ENCODE data around the gene CCSER2.
A peak's percentile ranks its signal among the peaks of the same experiment; 100 is the strongest.
"Not testable (repeated sequence)": the region's sequence is repeated elsewhere in the genome, so short reads cannot be mapped to it uniquely, and the experiment has no call there.

Gene CCSER2

DNA sequence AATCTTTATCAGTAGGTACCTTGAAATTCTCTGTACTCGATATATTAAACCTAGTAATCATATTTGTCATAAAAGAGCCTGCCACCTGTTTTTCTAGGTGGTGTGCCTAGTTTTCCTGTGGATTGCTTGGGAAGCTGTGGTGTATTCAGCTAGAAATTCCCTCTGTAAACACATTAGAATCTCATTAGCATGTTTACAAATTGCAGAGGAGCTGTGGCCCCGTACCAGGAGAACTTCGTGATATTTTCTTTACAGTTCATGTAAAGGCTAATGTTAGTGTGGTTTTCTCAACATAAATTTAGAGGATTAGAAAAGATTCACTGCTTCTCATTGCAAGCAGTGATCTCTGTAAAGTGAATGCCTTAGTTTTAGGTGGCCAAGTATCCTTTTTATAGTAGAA lies 144.7 kb downstream of the CCSER2 start:
- no peak for DNase-seq

GRCh38 chr10:84477398-84478128 lies 149.2 kb downstream of the CCSER2 start:
- DNase-seq = no peak

GRCh38 chr10:84478151-84478550 lies 149.8 kb downstream of the CCSER2 start:
- DNase-seq = no peak

DNA sequence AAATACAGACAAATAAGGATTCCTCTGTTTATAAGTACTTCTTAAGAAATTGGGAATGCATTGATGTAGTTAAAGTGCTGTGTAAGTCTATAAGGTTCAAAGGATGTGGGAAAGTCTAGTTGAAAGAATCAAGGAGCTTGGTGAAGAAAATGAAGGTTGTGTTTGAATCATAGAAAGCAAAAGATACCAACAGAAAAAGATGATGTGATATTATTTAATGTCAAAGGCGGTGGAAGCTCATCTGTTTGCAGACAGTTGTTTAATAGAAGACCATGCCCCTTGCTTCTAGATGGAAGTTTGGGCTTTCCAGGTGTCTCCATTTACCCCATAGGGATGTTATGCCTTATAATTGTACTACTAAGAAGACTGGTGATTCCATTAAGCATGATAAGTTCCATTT lies 150.3 kb downstream of the CCSER2 start:
- no peak for DNase-seq

DNA sequence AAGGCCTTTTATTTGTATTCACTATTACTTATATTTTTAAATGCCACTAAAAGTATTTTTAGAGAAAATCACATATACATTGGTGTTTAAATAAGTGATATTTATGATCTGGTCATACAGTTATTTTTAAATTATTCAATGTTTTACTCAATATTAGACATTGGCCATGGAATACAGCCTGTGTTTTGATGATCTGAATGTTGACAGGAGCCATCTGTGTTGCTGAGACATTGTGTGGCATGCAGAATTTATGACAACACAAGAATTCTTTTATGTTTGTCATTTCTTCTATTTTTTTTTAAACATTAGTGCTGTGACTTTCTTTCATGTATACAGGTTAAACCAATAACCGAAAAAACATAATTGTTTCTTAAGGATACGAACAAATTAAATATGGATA lies 156.2 kb downstream of the CCSER2 start:
- no peak for DNase-seq

DNA sequence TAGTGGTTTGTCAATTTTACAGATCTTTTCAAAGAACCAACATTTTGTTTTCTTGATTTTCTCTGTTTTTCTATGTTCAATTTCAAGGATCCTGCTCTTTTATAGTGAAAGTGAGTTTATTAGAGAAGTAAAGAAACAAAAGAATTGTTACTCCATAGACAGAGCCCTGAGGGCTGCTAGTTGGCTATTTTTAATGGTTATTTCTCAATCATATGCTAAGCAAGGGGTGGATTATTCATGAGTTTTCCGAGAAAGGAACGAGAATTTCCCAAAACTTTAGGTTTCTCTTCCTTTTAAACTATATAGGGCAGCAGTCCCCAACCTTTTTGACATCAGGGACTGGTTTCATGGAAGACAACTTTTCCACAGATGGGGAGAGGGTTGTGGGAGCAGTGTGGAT lies 165.0 kb downstream of the CCSER2 start:
- DNase-seq = no peak

DNA sequence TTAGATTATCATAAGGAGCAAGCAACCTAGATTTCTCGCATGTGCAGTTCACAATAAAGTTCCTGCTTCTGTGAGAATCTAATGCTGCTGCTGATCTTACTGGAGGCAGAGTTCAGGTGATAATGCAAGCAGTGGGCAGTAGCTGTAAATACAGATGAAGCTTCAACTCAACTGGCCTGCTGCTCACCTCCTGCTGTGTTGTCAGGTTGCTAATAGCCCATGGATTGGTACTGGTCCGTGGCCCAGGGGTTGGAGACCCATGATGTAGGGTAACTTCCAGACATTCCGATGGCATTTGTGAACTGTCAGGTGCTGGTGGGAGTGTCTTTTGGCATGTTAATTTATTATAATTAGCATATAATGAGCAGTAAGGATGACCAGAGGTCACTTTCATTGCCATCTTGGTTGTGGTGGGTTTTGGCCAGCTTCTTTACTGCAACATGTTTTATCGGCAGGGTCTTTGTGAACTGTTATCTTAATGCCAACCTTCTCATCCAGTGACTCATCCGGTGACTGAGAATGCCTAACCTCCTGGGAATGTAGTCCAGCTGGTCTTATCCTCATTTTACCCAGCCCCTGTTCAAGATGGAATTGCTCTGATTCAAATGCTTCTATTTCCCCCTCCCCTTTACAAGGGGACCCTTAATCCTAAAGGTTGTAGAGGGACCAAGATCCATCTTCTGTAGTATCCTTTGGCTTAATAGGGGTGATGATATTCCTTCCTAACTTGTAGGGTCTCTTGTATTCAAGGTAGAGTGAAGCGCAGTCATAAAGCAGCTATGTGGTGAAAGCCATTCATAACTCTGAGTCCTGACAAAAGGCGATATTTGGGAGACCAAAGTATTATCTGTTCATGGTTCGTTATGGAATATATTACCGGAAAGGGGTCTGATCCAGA lies 165.8 kb downstream of the CCSER2 start:
- DNase-seq = no peak

- DNase-seq = no peak
Measured at GRCh38 chr10:84494849-84495180, 166.4 kb downstream of the CCSER2 start.

- no peak for DNase-seq
Measured at GRCh38 chr10:84497978-84498377, 169.6 kb downstream of the CCSER2 start.

GRCh38 chr10:84499039-84499438 lies 170.7 kb downstream of the CCSER2 start:
- not testable (repeated sequence) for DNase-seq

GRCh38 chr10:84499846-84500245 lies 171.5 kb downstream of the CCSER2 start:
- DNase-seq = no peak

GRCh38 chr10:84510121-84510520 lies 181.7 kb downstream of the CCSER2 start:
- no peak for DNase-seq

DNA sequence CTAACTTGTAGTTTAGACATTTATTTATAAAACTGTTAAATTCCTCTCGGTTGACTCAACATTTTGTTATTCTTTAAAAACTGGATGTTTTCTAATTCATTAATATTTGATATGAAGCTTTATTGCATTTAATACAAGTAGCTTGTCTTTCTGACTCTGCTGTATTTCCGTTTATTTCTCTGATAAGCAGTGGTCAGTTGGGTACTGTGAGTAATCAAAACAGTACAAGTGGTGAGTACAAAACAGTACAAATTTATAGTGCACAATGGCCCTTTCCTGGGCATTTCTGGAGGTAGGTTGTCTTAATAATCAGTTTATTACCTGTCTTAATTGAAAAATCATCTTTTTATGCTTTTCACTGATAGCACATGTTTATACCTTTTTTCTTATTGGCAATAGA lies 182.7 kb downstream of the CCSER2 start:
- no peak for DNase-seq

DNA sequence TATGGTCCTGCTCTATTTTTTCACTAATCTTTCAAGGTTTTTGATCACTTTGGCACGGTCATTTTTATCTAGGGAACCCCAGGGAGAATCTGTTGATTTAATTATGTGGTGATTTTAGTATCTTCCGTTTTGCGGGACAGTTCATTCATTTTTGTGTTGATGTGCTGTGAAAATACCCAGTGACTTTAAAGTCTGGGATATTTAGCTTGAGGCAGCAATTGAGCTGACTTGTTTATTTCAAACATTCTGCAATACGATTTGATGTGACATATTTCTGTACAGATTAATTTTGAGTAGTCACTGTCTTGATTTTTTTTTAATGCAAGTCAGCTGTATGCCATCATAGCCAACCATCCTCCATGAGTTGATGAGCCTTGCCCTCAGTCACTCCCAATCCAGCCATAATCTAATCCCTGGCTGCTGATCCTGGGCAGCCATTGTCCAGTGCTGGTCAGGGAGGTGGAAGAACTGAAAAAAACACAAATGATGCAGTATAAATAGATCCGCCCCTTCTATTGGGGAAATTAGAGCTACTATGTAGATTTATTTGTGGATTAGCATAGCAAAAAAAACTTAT lies 183.4 kb downstream of the CCSER2 start:
- DNase-seq = no peak

GRCh38 chr10:84517554-84517953 lies 189.2 kb downstream of the CCSER2 start:
- DNase-seq = no peak

GRCh38 chr10:84519235-84519634 lies 190.8 kb downstream of the CCSER2 start:
- no peak for DNase-seq

DNA sequence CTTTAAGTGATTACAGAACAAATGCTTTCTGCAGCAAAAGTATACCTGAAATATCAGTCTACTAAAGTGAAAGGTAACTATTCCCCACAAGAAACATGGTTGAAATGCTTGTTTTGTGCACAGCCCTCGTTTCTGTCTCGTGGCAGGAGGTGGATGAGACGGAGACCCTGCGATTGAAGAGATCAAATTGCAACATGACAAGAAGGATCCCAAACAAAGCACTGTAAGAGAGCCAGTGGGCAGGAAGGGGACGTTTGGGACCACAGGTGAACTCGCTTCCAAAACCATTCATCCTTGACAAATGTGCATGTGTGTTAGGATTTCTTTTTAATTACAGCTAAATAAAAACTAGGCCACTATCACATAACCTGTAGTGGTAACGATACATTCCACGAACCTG lies 192.6 kb downstream of the CCSER2 start:
- DNase-seq = no peak

DNA sequence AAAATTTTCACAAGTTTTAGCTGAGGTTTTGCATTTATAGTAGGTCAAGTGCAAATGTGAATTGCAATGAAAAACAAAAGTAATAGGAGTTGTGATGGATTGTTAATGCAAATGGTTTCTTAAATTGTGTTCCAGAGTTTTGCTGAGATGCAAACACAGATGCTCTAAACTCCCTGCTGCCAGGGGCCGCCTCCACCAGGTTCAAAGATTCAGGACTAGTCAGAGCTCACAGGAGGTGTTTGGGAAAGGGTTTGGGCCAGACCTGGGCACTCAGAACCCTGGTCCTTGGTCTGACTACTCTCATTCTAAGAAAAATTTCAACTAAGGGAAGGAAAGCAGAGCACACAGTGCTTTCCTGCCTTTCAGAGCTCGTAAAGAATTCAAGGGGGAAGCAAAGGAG lies 193.1 kb downstream of the CCSER2 start:
- DNase-seq = no peak

DNA sequence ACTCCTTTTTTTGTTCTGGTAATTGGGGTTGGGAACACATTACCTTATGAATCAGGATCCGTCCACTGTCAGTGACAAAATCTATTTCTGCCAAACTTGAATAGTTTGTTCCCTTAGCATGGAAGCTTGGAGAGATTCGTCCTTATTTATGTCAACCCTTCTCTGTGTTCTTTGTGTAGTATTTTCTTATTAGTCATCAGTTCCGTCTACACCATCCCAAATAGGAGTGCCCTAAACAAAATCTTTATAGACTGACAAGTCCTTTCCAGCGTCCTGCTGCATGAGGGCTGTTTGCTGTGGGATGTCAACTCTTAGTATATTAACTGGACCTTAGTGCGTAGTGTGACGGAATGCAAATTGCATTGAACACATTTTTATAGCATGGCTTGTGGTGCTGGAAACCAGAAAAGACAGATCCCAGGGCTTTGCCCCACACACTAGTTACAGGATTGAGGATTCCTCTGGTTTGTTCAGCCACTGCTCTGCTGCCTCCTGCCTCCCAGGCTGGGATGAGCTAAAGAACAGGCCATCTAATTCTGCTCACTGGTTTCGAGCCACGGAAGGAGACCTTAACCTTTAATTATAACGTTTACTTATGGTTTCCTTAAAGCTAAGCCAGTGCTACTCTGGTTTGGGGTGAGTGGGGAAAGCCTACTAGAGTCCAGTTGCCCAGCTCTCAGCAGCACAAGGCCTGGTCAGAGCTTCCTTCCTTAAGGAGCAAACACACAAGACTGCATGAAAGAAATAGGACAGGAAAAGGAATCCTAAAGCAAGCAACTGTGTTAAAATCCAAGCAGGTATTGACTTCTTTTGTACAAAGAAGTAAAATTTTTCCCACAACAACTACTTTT lies 194.4 kb downstream of the CCSER2 start:
- DNase-seq = no peak

GRCh38 chr10:84523526-84523925 lies 195.1 kb downstream of the CCSER2 start:
- peak; percentile 30 for DNase-seq

DNA sequence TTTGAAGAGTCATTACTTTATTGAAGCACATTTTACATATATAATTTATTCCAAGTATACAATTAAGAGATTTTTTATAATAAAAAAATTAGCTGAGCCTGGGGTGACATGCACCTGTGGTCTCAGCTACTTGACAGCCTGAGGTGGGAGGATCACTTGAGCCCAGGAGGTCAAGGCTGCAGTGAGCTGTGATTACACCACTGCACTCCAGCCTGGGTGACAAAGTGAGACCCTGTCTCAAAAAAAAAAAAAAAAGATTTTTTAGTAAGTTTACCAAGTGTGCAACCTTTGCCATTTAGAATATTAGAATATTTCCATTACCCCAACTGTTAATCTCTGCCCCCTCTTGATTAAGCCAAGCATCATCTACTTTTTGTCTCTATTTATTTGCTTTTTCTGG lies 196.0 kb downstream of the CCSER2 start:
- no peak for DNase-seq

- no peak for DNase-seq
Measured at GRCh38 chr10:84525120-84525806, 196.9 kb downstream of the CCSER2 start.

DNA sequence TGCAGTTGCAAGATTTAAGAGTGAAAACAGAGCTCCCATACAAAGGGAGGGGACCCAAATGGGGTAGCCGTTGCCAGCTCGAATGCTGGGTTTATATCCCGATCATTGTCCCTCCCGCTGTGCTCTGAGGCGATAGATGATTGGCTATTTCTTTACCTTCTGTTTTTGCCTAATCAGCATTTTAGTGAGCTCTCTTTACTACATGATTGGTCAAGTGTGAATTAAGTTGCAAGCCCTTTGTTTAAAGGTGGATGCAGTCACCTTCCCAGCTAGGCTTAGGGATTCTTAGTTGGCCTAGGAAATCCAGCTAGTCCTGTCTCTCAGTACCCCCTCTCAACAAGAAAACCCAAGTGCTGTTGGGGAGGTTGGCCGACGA lies 197.4 kb downstream of the CCSER2 start:
- DNase-seq = not testable (repeated sequence)

Data from NCI-H510A treated with DMSO at 0.1 percent for 48 hours (cell line).